WTC11 (cell line): ENCODE results near the gene SAMD4A.

Experiments
- GABPB1 ChIP-seq: sonication (generic); formaldehyde crosslinking; IDR thresholded peaks from 2 replicates; pipeline ENCODE4 v1.8.1; 2023; ENCODE audit warnings: mild to moderate bottlenecking, missing genetic modification reagents
- PRRX2 ChIP-seq: fragments of 250-450 bp; sonication (Bioruptor Pico); IDR thresholded peaks from 2 replicates; pipeline ENCODE4 v1.8.0; 2021; ENCODE audit warnings: mild to moderate bottlenecking

- TF ChIP-seq GABPB1 (CRISPR knock-in tag) (no peak), PRRX2 (no peak)
These were observed 16.4 kb upstream of the SAMD4A start for GRCh38 chr14:54550514-54550913.
